Right renal cortex interstitium (tissue), 3 donors: Measurements from ENCODE around the gene NINJ1. TPM values are rescaled to one million over a fixed set of nuclear protein-coding genes. Genes with fewer than 3 reads are reported as not detected.
"Not testable (repeated sequence)": the region's sequence is repeated elsewhere in the genome, so short reads cannot be mapped to it uniquely, and the experiment has no call there.

Experiments used
- DNase-seq, 3 donors: peaks; one replicate each; pipeline ENCODE4 v3.0.0-alpha.2; 2013; ENCODE audit warnings: low read depth in 3 of 3, low spot score in 2 of 3
- polyA plus RNA-seq, 3 donors: library from polyadenylated mRNA; unstranded; fragments of 120-200 nt; gene quantifications; one replicate each; pipeline ENCODE4 v1.2.1, GENCODE V29; 2013; ENCODE audit not compliant: insufficient read length in 3 of 3

The NINJ1 gene
- polyA plus RNA-seq, 3 donors, result 40.2 to 51.6 (median 44.2) TPM

DNA sequence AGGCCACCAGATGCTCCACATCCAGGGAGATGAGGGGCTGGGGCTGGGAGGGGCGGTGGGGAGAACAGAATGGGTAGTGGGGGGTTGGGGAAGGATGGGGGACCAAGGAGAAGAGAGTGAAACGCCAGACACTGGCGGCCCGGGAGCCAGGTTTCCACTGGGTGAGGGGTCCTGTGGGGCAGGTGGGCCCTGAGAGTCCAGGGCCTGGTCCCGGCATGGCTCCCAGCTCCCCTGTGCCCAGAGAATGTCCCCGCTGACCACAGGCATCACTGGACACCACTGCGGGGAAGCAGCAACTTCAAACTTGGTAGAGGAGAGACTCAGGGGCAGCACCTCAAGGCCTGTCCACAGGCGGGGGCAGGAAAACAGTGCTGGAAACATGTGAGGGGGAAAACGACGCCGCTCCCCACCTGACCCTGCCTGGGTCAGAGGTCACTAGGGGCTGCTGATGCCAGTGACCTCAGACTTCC, 13.2 kb downstream of the NINJ1 start:
- DNase-seq, result no peak

DNA sequence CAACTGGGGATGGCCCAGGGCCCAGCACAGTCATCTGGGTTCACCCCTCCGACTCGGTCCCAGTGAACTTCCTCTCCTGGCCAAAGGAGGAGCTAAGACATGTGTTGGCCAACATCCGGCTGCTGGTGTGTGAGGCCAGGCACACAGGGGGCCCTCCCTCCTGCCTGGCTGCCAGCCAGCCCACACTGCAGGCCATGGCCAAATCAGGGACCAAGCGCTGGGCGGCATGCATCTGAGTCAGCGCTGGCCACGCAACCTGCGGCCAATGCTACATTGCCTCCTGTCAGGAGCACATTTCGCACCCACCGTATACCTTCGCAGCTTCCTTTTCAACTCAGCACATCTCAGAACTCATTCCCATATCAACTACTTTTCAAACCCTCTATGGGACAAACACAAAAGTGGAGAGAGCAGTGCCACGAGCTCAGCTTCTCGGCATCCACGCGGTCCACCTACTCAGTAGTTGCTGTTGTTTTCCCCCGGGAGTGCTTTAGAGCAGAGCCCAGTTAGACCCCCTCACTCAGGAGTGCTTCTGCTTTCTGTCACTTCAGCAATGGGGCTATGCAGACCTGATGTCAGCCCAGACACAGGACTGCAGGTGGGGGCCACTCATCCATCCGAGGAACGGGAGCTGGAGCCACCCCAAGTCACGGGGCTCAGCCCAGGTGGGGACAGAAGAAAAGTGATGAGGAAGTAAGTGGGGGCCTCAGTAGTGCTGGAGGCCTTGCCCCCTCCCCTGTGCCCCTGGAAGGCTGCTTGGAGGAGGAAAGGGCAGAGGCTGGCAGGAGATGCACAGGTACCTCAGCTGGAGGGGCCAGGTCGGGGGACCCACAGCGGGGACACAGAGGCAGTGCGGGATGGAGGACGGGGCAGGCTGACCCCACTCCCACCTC, 13.9 kb downstream of the NINJ1 start:
- no peak for DNase-seq

DNA sequence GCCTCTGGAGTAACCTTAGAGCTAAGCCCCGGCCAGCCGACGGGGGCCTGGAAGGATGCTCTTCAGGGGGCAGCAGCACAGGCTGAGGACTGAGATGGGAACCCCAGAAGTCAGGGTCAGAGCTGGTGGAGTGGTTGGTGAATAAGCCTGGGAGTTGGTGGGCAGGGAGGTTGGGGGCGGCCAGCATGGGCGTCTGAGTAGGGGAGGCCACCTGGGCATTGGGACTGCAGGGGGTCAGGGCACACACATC, 14.4 kb downstream of the NINJ1 start:
- DNase-seq, result no peak

DNA sequence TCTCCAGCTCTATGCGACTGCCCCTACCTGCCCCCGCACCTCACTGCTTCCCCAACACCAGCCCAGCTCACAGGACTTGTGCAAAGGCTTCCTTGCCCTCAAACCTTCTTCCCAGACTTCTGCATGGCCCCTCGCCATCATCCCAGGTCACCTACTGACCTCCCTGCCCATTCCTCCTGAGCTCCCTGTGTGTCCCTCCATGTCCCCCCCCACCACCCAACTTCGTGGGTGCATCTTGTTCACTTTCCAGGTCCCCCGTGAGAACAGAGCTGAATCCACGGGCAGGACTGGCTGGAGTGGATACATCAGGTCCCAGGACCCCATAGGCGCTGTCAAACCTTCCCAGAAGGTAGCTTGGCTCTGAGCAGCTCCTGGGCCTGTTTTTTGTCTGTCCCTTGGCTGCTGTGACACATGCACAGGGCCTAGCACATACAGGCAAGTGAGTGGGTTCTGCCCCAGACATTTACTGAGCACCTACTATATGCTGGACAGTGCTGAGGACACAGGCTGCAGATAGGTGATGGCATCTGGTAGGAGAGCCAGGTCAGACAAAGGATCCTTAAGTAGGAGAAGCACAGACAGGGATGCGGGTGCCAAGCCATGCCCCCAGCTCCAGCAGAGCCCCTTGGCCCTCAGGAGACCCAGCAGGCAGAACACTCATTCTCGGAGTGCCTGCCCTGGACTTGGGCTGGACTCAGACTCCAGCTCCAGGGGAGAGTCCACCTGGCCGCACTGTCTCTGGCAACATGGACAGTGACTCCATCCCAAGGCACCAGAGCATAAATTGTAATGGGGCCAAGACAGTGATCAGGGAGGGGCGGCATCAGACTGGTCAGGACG, 15.0 kb downstream of the NINJ1 start:
- no peak for DNase-seq

DNA sequence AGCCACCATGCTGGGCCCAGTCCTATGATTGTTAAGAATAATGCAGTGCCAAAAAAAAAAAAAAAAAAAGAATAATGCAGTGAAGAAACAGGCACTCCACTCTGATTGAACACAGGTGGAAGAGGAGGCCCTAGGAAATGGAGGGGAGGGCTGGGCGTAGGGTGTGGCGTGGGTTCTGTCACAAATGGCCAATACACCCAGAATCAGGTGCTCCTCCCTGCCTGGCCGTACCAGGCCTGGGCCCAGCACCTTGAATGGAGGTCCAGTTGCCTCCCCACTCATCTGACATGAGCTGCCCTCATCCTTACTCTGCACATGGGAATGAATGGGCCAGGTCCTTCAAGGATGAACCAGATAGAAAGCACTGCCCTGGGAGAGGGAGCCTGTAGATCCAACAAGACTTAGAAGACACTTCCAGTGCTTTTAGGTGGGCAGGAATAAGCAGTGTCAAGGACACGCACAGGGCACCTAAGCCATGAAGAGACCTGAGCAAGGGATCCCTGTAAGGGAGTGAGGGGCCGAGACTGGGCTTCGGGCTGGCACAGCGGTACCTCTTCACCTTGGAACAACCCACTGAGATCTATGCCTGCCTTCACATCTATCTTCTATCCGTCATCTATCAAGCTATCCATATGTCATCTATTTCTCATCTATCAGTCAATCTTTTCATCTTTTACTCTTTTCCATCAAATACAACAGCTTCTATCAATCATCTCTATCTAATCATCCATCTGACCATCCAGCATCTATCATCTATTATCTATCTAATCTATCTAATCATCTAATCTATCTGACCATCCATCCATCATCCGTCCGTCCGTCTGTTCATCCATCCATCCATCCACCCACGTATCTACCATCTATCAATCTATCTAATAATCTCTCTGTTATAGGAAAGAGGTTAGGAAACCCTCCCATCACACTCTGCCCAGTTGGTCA, 15.9 kb downstream of the NINJ1 start:
- no peak for DNase-seq

DNA sequence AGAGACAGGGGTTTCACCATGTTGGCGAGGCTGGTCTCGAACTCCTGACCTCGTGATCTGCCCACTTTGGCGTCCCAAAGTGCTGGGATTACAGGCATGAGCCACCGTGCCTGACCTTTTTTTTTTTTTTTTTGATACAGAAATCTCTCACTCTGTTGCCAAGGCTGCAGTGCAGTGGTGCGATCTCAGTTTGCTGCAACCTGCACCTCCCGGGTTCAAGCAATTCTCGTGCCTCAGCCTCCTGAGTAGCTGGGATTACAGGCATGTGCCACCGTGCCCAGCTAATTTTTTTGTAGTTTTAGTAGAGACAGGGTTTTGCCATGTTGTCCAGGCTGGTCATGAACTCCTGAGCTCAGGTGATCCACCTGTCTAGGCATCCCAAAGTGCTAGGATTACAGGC, 16.5 kb downstream of the NINJ1 start:
- DNase-seq, result not testable (repeated sequence)

DNA sequence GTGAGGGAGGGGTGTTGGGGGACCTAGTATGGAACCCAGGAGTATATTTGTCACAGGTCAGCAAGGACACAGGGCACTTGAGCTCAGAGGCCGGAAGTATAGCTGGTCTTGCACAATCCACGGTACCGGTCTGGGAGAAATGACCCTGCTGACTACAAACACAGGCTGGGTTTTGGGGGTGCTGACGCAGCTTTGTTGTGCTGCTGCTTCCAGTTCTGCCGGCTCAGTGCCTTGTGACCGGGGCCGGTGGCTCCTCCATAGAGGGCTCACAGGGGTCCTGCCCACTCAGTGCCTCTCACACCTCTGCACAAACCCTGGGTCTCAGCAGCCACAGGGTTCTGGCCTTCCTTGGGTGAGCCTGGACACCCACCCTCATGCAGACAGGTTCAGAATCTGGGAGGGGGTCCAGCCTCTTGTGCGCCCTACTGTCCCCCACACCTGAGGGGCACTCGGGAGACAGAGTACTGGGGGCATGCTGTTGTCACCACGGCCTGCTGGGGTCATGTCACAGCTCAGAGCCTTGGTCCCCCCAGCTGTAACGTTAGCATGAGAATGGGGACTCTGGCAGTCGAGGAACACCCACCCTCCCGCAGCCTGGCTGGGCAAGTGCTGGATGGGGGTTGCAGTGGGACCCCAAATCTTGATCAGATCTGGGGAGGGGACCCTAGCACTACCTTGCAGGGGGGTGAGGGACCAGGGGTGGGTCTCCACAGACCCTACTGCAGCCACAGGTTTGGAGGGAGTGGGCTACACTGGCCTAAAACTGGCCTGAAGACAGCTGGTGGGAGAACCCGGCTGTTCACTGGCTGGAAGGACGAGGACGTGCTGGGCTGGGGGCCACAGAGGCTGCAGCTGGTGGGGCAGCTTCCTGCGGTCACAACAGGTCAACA, 17.7 kb downstream of the NINJ1 start:
- DNase-seq, result no peak

DNA sequence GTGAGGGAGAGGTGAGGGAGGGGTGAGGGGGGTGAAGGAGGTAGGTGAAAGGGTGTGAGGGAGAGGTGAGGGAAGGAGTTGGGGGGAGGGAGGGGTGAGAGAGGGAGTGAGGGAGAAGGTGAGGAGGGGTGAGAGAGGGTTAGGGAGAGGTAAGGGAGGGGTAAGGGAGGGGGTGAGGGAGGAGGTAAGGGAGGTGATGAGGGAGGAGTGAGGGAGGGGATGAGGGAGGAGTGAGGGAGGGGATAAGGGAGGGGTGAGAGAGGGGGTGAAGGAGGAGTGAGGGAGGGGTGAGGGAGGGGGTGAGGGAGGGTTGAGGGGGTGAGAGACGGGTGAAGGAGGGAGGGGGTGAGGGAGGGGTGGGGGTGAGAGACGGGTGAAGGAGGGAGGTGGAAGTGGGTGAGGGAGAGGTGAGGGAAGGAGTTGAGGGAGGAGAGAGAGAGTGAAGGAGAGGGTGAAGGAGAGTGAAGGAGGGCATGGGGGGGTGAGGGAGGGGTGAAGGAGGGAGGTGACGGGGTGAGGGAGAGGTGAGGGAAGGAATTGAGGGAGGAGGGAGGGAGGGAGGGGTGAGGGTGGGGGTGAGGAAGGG, 18.5 kb downstream of the NINJ1 start:
- DNase-seq, result no peak

DNA sequence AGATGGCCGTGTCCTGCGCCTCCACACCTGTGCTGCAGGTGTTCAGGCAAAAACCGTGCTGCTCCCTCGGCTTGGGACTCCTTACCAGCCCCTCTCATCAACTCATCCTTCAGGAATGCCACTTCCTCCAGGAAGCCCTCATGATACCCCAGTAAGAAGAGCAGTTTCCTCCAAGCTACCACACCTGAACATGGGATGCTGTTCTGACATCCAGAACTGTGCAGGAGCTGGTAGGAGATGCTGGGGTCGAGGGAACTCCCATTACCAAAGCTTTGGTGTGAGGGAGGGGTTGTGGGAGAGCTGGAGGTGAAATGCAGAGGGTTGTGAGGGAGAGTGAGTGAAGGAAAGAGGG, 19.1 kb downstream of the NINJ1 start:
- no peak for DNase-seq

DNA sequence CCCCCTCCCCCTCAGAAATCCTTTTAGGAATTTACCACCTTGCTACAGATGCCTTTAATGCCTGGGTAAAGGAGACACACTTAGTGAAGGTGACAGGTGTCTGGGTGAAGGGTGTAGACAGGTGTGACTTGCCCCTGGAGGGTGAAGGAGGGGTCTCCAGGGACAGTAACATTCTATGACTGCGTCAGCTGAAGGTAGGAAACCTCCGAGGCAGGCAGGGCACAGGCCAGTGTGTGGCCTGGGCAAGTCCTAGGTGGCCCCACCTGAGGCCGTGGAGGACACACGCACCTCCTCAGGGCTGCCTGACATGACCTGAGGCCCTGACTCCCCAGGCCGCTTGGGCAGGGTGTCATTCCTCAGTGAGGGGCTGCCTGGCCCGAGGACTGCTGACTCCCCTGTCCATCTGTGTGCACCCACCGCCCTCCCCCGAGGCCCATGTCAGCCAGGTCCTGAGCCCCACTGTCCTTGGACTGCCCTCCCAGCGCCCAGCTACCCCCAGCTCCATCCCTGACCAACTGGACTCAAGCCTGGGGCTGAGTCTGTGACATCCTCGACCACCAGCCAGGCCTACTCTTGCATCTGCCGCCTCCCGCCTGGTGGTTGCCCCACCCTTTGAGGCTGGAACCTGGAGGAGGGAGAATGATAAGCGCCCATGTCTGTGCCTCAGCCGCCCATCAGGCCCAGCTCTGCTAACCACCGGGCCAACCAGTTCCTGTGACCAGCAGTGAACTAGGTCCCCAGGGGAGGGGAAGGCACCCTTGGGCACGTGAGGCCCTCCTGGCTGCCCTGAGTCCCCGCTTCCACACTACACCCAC, 19.7 kb downstream of the NINJ1 start:
- DNase-seq, result no peak

DNA sequence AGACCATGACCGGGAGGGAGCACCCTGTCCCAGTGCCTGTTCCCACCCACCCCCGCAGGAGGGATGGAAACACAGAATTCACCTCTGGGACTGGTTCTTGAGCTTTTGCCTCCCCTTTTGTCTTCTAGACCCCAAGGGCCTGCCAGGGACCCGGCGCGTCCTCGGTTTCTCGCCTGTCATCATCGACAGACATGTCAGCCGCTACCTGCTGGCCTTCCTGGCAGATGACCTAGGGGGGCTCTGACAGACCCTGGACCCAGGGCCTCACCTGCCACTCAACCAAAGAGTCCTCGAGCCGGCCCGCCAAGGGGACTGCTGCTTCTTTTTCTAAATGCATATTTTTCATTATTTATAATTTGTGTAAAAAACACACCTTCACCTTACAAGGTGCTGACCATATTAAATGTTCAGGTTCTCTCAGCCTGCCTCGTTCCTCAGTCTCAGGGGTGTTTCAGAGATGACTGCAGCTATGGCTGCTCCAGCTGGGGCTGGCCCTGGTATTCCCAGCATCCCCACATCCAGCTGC, 21.1 kb downstream of the NINJ1 start:
- DNase-seq, result no peak

DNA sequence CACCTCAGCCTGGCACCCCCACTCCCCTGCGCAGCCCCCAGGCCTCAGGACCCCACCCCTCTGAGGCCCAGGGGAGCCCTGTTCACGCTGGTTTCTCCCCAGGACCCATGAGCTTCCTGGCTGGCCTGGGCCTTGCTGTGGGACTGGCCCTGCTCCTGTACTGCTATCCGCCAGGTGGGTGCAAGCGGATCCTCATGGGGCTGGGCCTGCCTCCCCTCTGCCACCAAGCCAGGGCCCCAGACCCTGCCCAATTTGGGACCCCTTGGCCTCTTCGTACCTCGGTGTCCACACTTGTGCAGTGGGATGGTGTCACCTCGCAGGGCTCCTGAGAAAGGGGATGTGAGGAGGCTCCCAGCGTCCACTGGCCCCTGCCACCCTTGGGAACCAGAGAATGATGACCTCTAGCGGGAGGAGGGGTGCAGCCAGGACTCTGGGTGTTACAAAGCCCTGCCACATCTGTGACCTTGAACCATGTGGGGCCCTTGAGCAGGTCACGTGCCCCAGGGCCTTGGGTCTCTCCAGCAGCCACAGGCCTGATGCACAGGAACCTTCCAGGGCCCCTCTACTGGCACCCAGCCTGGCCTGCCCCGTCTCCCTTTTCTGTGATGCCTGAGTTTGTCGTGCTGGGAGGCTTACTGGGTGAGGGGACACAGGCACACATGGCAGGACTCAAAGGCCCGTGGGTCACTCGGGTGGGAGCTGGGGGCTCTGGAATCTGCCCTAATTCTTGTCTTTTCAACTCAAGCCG, 21.8 kb downstream of the NINJ1 start:
- DNase-seq, result no peak

DNA sequence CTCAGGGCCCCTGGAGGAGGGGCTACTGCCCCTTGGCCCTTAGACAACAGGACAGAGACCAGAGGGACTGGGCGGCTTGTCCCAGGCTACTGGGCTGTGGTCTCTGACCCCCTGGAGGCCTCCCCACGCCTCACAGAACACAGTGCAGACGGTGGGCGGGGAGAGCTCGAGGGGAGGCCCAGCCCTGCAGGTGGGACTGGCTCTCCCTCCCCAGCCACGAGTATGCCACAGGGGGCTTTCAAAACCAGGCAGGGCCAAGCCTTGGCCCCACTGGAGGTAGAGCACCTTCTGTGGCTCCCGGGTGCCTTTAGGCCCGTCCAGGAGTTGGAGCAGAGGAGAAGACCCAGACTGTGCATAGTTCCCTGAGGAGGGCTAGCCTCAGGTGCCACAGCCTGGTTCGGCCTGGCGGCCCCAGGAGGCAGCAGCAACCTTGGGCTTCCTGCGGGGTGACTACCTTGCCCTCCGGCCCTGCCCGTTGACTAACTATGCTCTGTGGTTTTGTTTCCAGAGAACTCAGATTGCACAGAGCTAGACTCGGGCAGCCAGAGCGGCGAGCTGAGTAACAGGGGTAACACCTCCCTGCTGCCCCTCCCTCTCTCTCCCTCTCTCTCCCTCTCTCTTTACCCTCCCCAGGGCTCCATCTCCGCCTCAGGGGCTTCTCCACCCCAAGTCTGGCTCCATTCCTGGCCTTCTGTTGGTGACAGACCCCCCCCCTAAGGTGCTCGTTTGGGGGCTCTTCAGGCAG, 22.5 kb downstream of the NINJ1 start:
- no peak for DNase-seq

DNA sequence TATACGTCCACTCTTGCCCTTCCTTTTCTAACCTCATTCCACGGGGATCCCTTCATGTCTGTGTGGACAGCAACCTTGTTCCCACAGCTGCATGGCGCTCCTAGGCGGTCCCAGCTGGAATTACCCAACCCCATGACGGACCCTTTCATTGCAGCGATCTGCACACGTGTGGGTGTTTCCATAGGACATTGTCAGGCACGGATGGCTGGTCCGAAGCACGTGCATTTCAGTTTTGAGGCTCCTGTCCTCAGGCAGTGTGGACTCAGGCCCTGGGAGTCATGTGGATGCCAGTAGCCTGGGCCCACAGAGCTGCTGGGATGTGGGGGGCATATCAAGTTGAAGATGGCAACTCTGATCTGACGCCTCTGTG, 23.1 kb downstream of the NINJ1 start:
- DNase-seq, result no peak

DNA sequence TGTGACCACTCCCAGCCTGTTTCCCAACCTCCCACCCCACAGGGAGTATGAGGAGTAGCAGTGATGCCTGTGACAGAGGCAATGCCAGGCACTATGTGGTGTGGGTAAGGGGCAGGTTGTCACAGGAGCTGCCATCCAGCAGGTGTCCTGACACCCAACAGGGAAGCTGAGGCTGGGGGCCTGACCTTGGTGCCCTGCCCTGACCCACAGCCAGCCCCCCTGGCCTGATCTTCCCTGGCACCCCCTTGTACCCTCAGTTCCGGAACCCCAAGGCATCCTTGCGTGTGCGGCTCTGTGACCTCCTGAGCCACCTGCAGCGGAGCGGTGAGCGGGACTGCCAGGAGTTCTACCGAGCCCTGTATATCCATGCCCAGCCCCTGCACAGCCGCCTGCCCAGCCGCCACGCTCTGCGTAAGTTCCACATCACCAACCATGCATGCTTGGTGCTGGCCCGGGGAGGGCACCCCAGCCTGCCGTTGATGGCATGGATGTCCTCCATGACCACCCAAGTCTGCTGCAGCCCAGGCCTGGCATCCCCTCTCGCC, 23.7 kb downstream of the NINJ1 start:
- no peak for DNase-seq

DNA sequence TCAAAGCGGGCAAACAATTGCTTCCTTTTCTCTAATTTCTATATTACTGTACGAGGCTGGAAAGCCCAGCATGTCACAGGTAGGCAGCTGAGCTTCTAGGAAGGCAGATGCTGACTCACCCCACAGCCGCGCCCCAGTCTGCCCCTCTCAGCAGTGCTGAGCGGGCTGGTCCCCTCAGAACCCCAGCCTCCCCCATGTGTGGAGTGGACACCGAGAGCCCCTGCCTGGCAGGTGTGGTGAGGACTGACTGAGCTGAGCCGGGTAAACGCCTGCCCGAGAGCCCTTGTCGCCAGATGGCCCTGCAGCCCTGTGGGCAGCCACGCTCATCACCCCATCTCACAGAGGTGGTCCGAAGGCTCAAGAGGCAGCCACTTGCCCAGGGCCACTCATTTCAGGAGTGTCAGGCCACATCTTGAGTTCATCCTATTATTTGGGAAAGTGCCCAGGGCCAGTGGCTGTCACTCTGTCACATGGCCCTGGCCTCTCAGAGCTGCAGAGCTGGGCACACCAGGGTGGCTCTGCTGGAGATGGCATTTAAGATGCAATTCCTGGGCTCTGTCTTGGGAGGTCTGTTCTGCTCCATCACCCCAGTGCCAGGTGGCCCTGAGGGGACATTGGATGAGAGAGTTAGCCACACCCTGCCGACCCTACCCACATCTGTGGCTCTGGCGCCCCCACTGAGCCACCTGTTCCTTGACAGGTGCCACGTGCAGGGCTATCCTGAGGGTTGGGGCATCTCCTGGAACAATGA, 25.6 kb downstream of the NINJ1 start:
- no peak for DNase-seq
